ENCODE measurements around the gene C1QTNF8.

DNA sequence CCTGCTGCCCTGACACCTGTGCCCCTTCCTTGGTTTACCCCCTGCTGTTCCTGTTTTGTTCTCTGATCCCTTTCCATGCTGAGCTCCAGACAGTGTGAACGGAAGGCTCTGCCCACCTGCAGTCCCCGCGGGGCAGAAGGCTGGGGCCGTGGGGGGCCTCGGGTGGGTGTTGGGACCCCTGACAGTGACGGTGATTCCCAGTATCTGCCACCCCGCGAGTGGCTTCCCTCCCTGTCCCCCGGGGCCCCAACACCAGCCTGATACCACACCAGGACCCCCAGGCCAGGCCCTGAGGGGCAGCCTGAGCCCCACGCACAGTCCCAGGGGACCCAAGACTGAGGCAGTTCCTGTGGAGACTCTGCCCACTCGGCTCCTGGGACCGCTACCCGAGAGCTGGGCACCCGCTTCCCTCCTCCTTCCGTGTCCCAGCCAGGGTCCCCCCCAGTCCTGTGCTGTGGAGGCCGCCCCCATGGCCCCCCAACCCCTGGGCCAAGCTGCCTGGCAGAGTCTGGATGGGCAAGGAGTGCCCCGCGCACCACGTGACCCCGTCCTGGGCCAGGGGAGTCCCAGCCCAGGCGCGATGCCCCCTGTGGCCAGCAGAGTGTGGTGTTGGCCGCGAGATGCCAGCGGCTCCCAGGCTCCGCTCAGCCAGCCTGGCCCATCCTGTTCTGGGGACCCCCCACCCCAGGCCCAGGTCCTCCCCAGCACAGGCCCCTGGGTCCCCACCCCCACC lies 10.0 kb upstream of the C1QTNF8 start:
- TF ChIP-seq POLR2AphosphoS5 (IDR thresholded peaks at IDR 0.05; ENCODE audit: low read depth, low read length) = no peak
- TF ChIP-seq SIN3A (IDR thresholded peaks at IDR 0.05; ENCODE audit: borderline replicate concordance, insufficient read depth, low read length) = no peak

Data from PFSK-1 (cell line).